GM12892 (cell line): ENCODE measurements around the gene TUSC2.

Experiments used
- POLR2A ChIP-seq: IDR thresholded peaks from 2 replicates; pipeline ENCODE4 v1.6.1; 2011; ENCODE audit warnings: low read depth, low read length, control low read depth
- POLR2AphosphoS5 ChIP-seq: IDR thresholded peaks from 2 replicates; pipeline ENCODE4 v1.6.1; 2011; ENCODE audit warnings: low read depth, low read length, control low read depth
- TAF1 ChIP-seq: IDR thresholded peaks from 2 replicates; pipeline ENCODE4 v1.6.1; 2011; ENCODE audit warnings: low read depth, mild to moderate bottlenecking, control low read depth, low read length, borderline replicate concordance

GRCh38 chr3:50318615-50319014 is 9.4 kb downstream of the TUSC2 start:
- TF ChIP-seq POLR2A (no peak), POLR2AphosphoS5 (no peak), TAF1 (no peak)
